Measurements from ENCODE around the gene USP47.

The USP47 gene

GRCh38 chr11:11901929-11902328 is 60.2 kb downstream of the USP47 start:
- TF ChIP-seq, protein P1, sequence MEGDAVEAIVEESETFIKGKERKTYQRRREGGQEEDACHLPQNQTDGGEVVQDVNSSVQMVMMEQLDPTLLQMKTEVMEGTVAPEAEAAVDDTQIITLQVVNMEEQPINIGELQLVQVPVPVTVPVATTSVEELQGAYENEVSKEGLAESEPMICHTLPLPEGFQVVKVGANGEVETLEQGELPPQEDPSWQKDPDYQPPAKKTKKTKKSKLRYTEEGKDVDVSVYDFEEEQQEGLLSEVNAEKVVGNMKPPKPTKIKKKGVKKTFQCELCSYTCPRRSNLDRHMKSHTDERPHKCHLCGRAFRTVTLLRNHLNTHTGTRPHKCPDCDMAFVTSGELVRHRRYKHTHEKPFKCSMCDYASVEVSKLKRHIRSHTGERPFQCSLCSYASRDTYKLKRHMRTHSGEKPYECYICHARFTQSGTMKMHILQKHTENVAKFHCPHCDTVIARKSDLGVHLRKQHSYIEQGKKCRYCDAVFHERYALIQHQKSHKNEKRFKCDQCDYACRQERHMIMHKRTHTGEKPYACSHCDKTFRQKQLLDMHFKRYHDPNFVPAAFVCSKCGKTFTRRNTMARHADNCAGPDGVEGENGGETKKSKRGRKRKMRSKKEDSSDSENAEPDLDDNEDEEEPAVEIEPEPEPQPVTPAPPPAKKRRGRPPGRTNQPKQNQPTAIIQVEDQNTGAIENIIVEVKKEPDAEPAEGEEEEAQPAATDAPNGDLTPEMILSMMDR (IDR thresholded peaks at IDR 0.05; ENCODE audit: unreplicated experiment in 3 of 3) = no peak
- no peaks in the 10 kb centered on the region for H3K9me3 Mint-ChIP-seq
- peaks cover 52% of the 10 kb centered on the region for H3K36me3 Mint-ChIP-seq (ENCODE audit: low read depth)
- no peak overlapping the region for H3K4me3 Mint-ChIP-seq
- H3K27me3 Mint-ChIP-seq (ENCODE audit: low read depth) = no peaks in the 10 kb centered on the region
- no peak overlapping the region for H3K27ac Mint-ChIP-seq
- H3K4me1 Mint-ChIP-seq = no peaks in the 10 kb centered on the region

GRCh38 chr11:11909727-11910126 is 68.0 kb downstream of the USP47 start:
- Mint-ChIP-seq H3K9me3 (no peaks in the 10 kb centered on the region), H3K27me3 (ENCODE audit: low read depth) (no peaks in the 10 kb centered on the region), H3K27ac (no peak overlapping the region), H3K4me3 (no peak overlapping the region), H3K36me3 (ENCODE audit: low read depth) (peaks cover 56% of the 10 kb centered on the region), H3K4me1 (no peaks in the 10 kb centered on the region)
- TF ChIP-seq, protein P1 (IDR thresholded peaks at IDR 0.05; ENCODE audit: unreplicated experiment in 3 of 3) = no peak

DNA sequence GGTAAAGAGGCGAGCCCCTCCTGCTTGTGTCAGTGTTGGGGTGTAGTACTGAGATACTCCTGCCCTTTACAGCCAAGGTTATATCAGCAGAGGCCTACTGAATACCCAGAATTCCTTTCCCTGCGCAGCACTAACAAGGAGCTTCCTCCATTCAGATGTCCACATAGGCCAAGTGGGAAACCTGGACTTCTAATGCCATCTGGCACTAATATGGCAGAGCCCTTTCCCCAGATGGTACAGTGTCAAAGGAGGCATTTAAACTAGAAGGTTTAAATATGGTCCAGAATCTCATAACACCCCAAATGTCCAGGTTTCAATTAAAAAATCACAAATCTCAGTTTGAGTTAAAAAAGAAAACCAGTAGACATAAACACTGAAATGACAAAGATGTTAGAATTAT is 68.8 kb downstream of the USP47 start:
- Mint-ChIP-seq H3K9me3 (no peaks in the 10 kb centered on the region), H3K27ac (no peak overlapping the region), H3K4me1 (no peaks in the 10 kb centered on the region), H3K36me3 (ENCODE audit: low read depth) (peaks cover 59% of the 10 kb centered on the region), H3K4me3 (no peak overlapping the region), H3K27me3 (ENCODE audit: low read depth) (no peaks in the 10 kb centered on the region)
- TF ChIP-seq, protein P1 (IDR thresholded peaks at IDR 0.05; ENCODE audit: unreplicated experiment in 3 of 3) = no peak

DNA sequence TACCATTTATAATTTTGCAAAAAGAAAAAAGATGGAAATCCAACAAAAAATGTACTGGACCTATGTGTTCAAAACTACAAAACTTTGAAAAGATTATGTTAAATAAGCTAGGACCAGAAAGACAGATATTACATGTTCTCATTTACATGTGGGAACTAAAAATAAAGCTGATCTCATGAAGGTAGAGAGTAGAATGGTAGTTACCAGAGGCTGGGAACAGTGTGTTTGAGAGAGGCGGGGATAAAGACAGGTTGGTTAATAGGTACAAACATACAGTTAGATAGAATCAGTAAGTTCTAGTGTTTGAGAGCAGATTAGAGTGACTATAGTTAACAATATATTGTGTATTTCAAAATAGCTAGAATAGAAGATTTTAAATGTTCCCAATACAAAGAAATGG is 71.6 kb downstream of the USP47 start:
- Mint-ChIP-seq H3K4me3 (no peak overlapping the region), H3K27ac (no peak overlapping the region), H3K36me3 (ENCODE audit: low read depth) (peaks cover 50% of the 10 kb centered on the region), H3K9me3 (no peaks in the 10 kb centered on the region), H3K27me3 (ENCODE audit: low read depth) (no peaks in the 10 kb centered on the region), H3K4me1 (peaks cover 7% of the 10 kb centered on the region)
- TF ChIP-seq, protein P1 (IDR thresholded peaks at IDR 0.05; ENCODE audit: unreplicated experiment in 3 of 3) = no peak

GRCh38 chr11:11915625-11916024 is 73.9 kb downstream of the USP47 start:
- no peak overlapping the region for H3K4me3 Mint-ChIP-seq
- H3K4me1 Mint-ChIP-seq = peaks cover 7% of the 10 kb centered on the region
- H3K27ac Mint-ChIP-seq = no peak overlapping the region
- TF ChIP-seq, protein P1 (IDR thresholded peaks at IDR 0.05; ENCODE audit: unreplicated experiment in 3 of 3) = no peak
- no peaks in the 10 kb centered on the region for H3K27me3 Mint-ChIP-seq (ENCODE audit: low read depth)
- peaks cover 40% of the 10 kb centered on the region for H3K36me3 Mint-ChIP-seq (ENCODE audit: low read depth)
- no peaks in the 10 kb centered on the region for H3K9me3 Mint-ChIP-seq

DNA sequence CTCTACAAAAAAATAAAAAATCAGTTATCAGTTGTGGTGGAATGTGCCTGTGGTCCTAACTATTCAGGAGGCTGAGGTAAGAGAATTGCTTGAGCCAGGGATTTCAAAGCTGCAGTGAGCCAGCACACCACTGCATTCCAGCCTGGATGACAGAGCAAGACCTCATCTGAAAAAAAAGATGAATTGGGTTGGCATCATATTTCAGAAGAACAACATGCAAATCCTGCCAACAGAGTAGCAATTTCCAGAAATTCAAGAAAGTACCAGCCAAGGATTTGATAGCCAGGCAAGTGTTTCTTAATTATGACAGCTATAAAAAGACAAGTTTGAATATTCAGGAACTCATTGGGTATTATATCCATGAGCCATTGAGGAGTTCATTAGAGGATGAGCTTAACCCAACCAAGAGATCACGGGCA is 75.2 kb downstream of the USP47 start:
- H3K36me3 Mint-ChIP-seq (ENCODE audit: low read depth) = peaks cover 31% of the 10 kb centered on the region
- H3K4me3 Mint-ChIP-seq = no peak overlapping the region
- peak overlapping the region in 1 of 3 experiments; percentile 6 for H3K27ac Mint-ChIP-seq
- H3K4me1 Mint-ChIP-seq = peaks cover 7% of the 10 kb centered on the region
- TF ChIP-seq, protein P1 (IDR thresholded peaks at IDR 0.05; ENCODE audit: unreplicated experiment in 3 of 3) = no peak
- H3K27me3 Mint-ChIP-seq (ENCODE audit: low read depth) = no peaks in the 10 kb centered on the region
- no peaks in the 10 kb centered on the region for H3K9me3 Mint-ChIP-seq
